Loucy (cell line): ENCODE results near the gene TGM2.

Source experiments
- CTCF ChIP-seq: fragments of 200-600 bp; sonication (generic); conservative IDR thresholded peaks from 2 replicates; pipeline ENCODE4 v1.5.1; 2014; ENCODE audit warnings: mild to moderate bottlenecking, antibody characterized with exemption, low read length
- EZH2phosphoT487 ChIP-seq: fragments of 200-600 bp; IDR thresholded peaks from 2 replicates; pipeline ENCODE4 v1.6.1; 2018; ENCODE audit warnings: antibody characterized with exemption, mild to moderate bottlenecking, moderate library complexity, borderline replicate concordance

- TF ChIP-seq CTCF, result no peak
- TF ChIP-seq EZH2phosphoT487, result no peak
Measured at GRCh38 chr20:38169636-38170193, 4.6 kb upstream of the TGM2 start.
